GM21390 (cell line): ENCODE measurements around the gene HCN1.
"Not testable (repeated sequence)": the region's sequence is repeated elsewhere in the genome, so short reads cannot be mapped to it uniquely, and the experiment has no call there.

Source experiments
- ATAC-seq: cut with Tn5 transposase; IDR thresholded peaks from one replicate; pipeline ENCODE4 v1.9.1; 2021; ENCODE audit not compliant: unreplicated experiment

HCN1 gene

GRCh38 chr5:45437752-45438151, 258.4 kb downstream of the HCN1 start:
- no peak for ATAC-seq

- ATAC-seq = no peak
Measured at GRCh38 chr5:45417285-45417998, 278.7 kb downstream of the HCN1 start.

- ATAC-seq = no peak
Measured at GRCh38 chr5:45414620-45415573, 281.3 kb downstream of the HCN1 start.

GRCh38 chr5:45411971-45412612, 284.1 kb downstream of the HCN1 start:
- ATAC-seq = no peak

GRCh38 chr5:45410304-45410995, 285.7 kb downstream of the HCN1 start:
- ATAC-seq = no peak

GRCh38 chr5:45408067-45408466, 288.1 kb downstream of the HCN1 start:
- ATAC-seq = no peak

GRCh38 chr5:45402804-45403455, 293.2 kb downstream of the HCN1 start:
- no peak for ATAC-seq

- no peak for ATAC-seq
Measured at GRCh38 chr5:45399041-45399440, 297.1 kb downstream of the HCN1 start.

- no peak for ATAC-seq
Measured at GRCh38 chr5:45385321-45386058, 310.7 kb downstream of the HCN1 start.

- no peak for ATAC-seq
Measured at GRCh38 chr5:45383985-45384384, 312.2 kb downstream of the HCN1 start.

- no peak for ATAC-seq
Measured at GRCh38 chr5:45382583-45382982, 313.6 kb downstream of the HCN1 start.

GRCh38 chr5:45376417-45376816, 319.8 kb downstream of the HCN1 start:
- no peak for ATAC-seq

- ATAC-seq = no peak
Measured at GRCh38 chr5:45372629-45373028, 323.6 kb downstream of the HCN1 start.

- not testable (repeated sequence) for ATAC-seq
Measured at GRCh38 chr5:45371423-45371822, 324.8 kb downstream of the HCN1 start.

- no peak for ATAC-seq
Measured at GRCh38 chr5:45355189-45355992, 340.8 kb downstream of the HCN1 start.

- no peak for ATAC-seq
Measured at GRCh38 chr5:45336464-45336863, 359.7 kb downstream of the HCN1 start.

GRCh38 chr5:45335978-45336377, 360.2 kb downstream of the HCN1 start:
- ATAC-seq = no peak

- ATAC-seq = no peak
Measured at GRCh38 chr5:45335346-45335745, 360.8 kb downstream of the HCN1 start.

- no peak for ATAC-seq
Measured at GRCh38 chr5:45334939-45335338, 361.2 kb downstream of the HCN1 start.
